Stimulated activated CD8-positive, alpha-beta memory T cell treated with anti-CD3 and anti-CD28 coated beads, Interleukin-7, amount 100 ng/mL, for 4 hours (primary cell): ENCODE measurements around the gene ABCA5.
"Not testable (repeated sequence)": the region's sequence is repeated elsewhere in the genome, so short reads cannot be mapped to it uniquely, and the experiment has no call there.

Experiments
- DNase-seq, 2 donors: peaks; one replicate each; pipeline ENCODE4 v3.0.0-alpha.2; 2020; ENCODE audit warnings: low read depth in 2 of 2

The ABCA5 gene

GRCh38 chr17:69331756-69332155 lies 4.8 kb upstream of the ABCA5 start:
- DNase-seq: no peak

- no peak for DNase-seq
Measured at GRCh38 chr17:69326377-69327059, 415 bp downstream of the ABCA5 start.

GRCh38 chr17:69325518-69326376 lies 1.2 kb downstream of the ABCA5 start:
- no peak for DNase-seq

- DNase-seq: no peak
Measured at GRCh38 chr17:69323806-69324205, 3.1 kb downstream of the ABCA5 start.

GRCh38 chr17:69320908-69321238 lies 6.1 kb downstream of the ABCA5 start:
- no peak for DNase-seq

GRCh38 chr17:69320210-69320907 lies 6.6 kb downstream of the ABCA5 start:
- DNase-seq: no peak

- DNase-seq: no peak
Measured at GRCh38 chr17:69317625-69318024, 9.3 kb downstream of the ABCA5 start.

GRCh38 chr17:69314246-69315065 lies 12.5 kb downstream of the ABCA5 start:
- no peak for DNase-seq

GRCh38 chr17:69305177-69305576 lies 21.8 kb downstream of the ABCA5 start:
- no peak for DNase-seq

- DNase-seq: no peak
Measured at GRCh38 chr17:69302682-69303081, 24.3 kb downstream of the ABCA5 start.

GRCh38 chr17:69300222-69300621 lies 26.7 kb downstream of the ABCA5 start:
- DNase-seq: no peak

- DNase-seq: not testable (repeated sequence)
Measured at GRCh38 chr17:69298120-69298722, 28.7 kb downstream of the ABCA5 start.

GRCh38 chr17:69287168-69287567 lies 39.8 kb downstream of the ABCA5 start:
- DNase-seq: no peak

- no peak for DNase-seq
Measured at GRCh38 chr17:69286257-69286656, 40.7 kb downstream of the ABCA5 start.

GRCh38 chr17:69284646-69285045 lies 42.3 kb downstream of the ABCA5 start:
- no peak for DNase-seq

GRCh38 chr17:69282002-69282401 lies 44.9 kb downstream of the ABCA5 start:
- DNase-seq: no peak

- DNase-seq: not testable (repeated sequence)
Measured at GRCh38 chr17:69276279-69276678, 50.7 kb downstream of the ABCA5 start.

- no peak for DNase-seq
Measured at GRCh38 chr17:69275751-69276150, 51.2 kb downstream of the ABCA5 start.

- no peak for DNase-seq
Measured at GRCh38 chr17:69271023-69271422, 55.9 kb downstream of the ABCA5 start.

GRCh38 chr17:69269131-69269998 lies 57.6 kb downstream of the ABCA5 start:
- DNase-seq: no peak
